GM18517 (cell line): Measurements from ENCODE around the gene DNAJC1.
"Not testable (repeated sequence)": the region's sequence is repeated elsewhere in the genome, so short reads cannot be mapped to it uniquely, and the experiment has no call there.

ENCODE experiments used
- ATAC-seq: cut with Tn5 transposase; IDR thresholded peaks from one replicate; pipeline ENCODE4 v1.9.1; 2021; ENCODE audit warnings: mild to moderate bottlenecking, moderate library complexity; ENCODE audit not compliant: unreplicated experiment

DNAJC1 gene

DNA sequence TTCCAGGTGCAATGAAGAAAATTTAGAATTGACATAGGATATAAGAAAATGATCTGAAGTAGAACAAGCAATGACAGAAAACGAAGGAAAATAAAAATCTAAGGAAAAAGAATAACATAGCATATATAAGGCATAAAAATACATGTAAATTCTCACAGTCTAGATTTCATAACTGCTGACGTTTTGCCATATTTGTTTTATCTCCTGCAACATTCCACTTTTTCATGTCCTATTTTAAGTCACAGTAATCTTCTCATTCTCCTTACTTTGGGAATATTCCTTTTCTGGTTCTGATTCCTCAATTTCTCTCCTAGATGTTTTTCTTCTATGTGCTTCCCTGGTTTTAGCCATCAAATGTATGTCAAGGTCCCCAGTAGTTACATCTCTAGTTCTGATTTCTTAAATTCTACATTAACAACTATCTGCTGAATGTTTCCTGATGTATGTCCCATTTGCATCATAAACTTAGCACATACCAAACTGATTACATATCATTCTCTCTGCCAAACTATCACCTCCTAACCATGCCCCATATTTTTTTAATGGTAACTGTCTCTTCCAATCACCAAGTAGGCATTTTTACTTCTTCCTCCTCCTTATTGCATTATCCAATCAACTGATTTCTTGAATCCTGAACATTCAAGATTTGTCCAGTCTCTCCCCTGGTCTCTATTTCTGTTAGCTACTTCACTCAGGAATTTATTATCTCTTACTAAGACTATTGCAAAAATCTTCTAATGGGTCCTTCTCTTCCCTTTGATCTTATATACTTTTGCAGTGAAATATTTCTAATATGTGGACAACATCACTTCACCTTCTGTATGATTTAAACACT is 171.3 kb downstream of the DNAJC1 start:
- ATAC-seq: no peak

GRCh38 chr10:21830037-21830436 is 173.5 kb downstream of the DNAJC1 start:
- no peak for ATAC-seq

DNA sequence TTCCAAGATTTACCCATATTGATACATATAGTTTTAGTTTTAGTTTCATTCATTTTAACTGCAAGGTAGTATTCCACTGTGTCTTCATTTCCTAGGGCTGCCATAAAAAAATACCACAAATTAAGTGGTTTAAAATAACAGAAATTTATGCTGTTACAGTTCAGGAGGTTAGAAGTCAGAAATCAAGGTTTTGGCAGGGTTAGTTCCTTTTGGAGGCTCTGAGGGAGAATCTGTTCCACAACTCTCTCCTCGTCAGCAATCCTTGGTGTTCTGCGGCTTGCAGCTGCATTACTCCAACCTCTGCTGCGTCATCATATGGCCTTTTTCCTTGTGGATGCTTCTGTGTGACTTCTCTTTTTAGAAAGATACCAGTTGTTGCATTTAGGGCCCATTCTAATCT is 176.2 kb downstream of the DNAJC1 start:
- no peak for ATAC-seq

GRCh38 chr10:21826725-21827124 is 176.8 kb downstream of the DNAJC1 start:
- no peak for ATAC-seq

DNA sequence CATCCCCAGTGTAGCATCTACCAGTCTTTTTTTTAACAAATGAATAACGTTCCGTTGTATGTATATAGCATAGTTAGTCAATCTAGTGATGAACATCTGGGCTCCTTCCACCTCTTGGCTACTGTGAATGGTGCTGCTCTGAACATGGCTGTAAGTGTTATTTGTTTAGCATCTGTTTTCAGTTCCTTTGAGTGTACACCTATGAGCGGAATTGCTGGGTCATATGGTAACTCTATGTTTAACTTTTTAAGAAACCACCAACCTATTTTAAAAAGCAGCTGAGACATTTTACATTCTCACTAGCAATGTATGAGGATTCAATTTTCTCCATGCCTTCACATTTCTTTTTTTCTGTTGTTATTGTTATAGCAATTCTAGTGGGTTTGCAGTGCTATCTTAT is 178.2 kb downstream of the DNAJC1 start:
- no peak for ATAC-seq

- ATAC-seq: no peak
Observed at GRCh38 chr10:21824409-21824808, 179.1 kb downstream of the DNAJC1 start.

GRCh38 chr10:21823617-21824016 is 179.9 kb downstream of the DNAJC1 start:
- ATAC-seq: no peak

DNA sequence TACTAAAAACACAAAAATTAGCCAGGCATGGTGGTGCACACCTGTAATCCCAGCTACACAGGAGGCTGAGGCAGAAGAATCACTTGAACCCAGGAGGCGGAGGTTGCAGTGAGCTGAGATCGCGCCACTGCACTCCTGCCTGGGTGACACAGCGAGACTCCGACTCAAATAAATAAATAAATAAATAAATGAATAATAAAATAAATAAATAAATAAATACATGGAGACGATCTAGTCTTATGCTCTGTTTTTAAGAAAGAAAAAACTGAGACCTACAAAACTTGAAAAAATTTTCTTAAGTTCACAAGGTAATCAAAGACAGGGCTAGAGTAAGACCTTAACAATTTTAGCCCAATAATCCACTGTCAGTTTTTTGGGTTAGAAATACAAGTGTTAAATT is 181.3 kb downstream of the DNAJC1 start:
- not testable (repeated sequence) for ATAC-seq

- no peak for ATAC-seq
Observed at GRCh38 chr10:21820952-21821351, 182.6 kb downstream of the DNAJC1 start.

DNA sequence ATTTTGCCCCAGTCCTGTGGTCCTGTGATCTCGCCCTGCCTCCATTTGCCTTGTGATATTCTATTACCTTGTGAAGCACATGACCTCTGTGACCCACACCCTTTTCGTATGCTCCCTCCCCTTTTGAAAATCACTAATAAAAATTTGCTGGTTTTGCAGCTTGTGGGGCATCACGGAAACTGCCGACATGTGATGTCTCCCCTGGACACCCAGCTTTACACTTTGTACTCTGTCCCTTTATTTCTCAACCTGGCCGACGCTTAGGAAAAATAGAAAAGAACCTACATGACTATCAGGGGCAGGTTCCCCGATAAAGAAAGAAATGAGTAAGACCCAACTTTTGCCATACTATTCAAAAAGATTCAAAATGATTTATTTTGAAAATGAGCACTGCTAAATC is 185.1 kb downstream of the DNAJC1 start:
- not testable (repeated sequence) for ATAC-seq

- ATAC-seq: no peak
Observed at GRCh38 chr10:21814866-21815265, 188.7 kb downstream of the DNAJC1 start.

DNA sequence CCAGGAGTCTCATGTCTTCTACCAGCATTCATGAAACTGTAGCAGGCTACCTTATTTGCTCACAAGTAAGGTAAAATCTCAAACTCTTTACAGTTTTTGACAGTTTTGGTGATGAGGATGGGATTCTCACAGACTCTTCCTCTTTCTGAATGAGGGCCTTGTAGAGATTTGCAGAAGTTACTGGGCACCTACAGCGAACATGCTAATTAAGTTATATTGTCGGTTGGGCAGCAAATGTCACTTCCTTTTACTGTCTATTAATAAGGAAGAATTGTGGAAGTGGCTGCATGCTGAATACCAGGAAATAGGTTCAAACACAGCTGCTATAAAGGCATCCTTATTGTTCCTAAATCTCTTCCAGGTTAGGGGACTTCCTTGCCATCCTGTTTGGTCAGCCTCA is 189.6 kb downstream of the DNAJC1 start:
- no peak for ATAC-seq

DNA sequence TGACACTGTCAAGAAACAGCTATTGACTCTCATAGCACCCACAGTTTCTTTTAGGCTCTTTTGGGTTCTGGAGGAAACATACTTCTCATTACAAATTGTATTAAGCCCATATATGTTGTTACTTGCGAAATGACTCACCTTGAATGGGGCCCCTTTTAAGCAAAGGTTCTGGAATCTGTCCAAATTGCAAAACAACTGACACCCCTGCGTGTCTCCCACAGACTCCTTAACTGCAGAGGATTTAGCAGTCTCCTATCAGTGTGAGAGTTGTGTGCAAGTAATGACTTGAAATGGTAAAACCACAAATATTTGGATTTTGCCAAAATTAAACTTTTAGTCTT is 192.3 kb downstream of the DNAJC1 start:
- ATAC-seq: no peak

GRCh38 chr10:21810582-21811244 is 192.8 kb downstream of the DNAJC1 start:
- no peak for ATAC-seq

DNA sequence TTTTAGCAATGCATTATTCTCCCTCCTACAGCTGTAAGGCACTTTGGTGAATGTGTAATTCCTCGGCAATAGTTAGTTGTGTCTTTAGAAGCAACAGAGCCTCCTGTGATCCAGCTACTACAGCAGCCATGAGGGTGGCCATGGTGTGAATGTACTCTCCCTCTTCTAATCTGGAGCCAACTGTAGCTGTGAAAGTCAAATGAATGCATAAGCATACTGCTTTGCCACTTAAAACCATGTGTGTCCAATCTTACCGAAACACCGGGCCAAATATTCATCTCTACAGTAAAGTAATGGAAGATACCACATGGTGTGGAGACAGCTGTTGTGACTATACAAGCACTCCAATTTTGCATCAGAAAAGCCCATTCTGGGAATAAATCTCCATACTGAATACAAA is 195.0 kb downstream of the DNAJC1 start:
- ATAC-seq: no peak

DNA sequence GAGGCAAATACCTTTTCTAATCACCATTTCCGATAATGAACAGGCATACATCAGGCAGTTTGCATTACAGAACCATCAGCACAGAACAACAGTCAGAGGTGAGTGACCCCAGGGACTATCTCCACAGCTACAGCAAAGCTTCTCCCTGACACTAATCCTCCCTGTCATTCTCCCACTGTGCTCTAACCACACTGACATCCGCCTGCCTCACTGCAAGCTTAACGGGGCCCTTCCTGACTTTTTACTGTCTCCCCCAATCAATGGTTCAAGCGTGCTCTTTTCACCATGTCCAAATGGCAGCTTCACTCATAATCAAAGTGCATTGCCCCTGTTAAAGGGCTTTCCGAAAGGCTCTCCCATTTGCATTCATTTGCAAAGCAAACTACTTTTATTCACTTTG is 196.3 kb downstream of the DNAJC1 start:
- no peak for ATAC-seq

GRCh38 chr10:21803374-21803773 is 200.2 kb downstream of the DNAJC1 start:
- no peak for ATAC-seq

DNA sequence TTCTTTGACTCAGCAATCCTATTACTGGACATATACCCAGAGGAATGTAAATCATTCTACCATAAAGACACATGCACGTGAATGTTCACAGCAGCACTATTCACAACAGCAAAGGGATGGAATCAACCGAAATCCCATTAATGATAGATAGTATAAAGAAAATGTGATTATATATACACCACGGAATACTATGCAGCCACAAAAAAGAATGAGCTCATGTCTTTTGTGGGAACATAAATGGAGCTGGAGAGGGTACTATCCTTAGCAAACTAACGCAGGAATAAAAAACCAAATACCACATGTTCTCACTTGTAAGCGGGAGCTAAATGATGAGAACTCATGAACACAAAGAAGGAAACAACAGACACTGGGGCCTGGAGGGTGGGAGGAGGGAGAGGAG is 201.9 kb downstream of the DNAJC1 start:
- no peak for ATAC-seq

- ATAC-seq: no peak
Observed at GRCh38 chr10:21797984-21798765, 205.4 kb downstream of the DNAJC1 start.

GRCh38 chr10:21797533-21797932 is 206.0 kb downstream of the DNAJC1 start:
- ATAC-seq: no peak

GRCh38 chr10:21791276-21791675 is 212.3 kb downstream of the DNAJC1 start:
- no peak for ATAC-seq

- ATAC-seq: no peak
Observed at GRCh38 chr10:21776883-21777282, 226.6 kb downstream of the DNAJC1 start.
